HG02885 (cell line): Measurements from ENCODE around the gene POLDIP3.

Experiments
- ATAC-seq: cut with Tn5 transposase; IDR thresholded peaks from one replicate; pipeline ENCODE4 v1.9.1; 2021; ENCODE audit warnings: mild to moderate bottlenecking; ENCODE audit not compliant: unreplicated experiment, poor library complexity

POLDIP3 gene

GRCh38 chr22:42614312-42615091, at the start of gene POLDIP3:
Gene POLDIP3, minus strand, starts transcription at chr22:42614883. Its CDS starts 26 bp downstream, at chr22:42614857.
- ATAC-seq: peak; percentile 79

DNA sequence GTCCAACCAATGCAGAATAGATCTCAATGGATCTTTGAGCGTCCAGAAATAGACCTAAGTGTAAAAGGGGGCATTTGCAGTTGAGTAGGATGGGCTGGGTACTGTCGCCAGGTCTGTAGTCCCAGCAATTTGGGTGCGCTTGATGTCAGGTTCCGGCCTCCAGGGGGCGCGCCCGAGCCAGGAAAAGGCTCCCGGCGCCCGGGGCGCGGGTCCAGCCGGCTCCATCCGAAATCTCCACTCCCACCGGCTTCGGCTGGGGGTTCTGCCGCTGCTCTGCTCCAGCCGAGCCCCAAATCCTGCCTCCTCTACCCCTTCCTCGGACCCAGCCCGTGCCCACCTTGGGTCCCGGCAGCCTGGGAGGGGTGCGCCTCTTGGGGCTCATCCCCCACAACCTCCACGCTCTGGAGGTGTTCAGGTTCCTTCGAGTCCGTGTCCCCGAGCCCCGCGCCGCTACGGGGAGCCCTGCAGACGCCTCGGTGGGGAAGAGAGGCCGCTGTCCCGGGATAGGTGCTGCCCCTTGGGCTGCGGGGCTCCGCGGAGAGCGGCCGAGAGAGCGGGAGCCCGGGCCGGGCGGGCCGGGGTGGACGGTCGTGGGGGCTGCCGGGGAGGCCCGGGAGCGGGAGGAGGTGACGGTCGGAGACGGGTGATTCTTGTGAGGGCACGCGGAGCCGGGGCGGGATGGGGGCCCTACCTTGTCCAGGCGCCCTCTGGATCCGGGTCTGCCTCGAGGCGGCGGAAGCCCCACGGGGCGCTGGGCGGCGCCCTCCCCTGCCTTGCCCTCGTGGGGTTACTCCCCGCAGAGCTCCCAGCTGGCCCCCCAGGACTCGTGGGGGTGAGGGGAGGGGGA, 47.5 kb upstream of the POLDIP3 start:
- ATAC-seq: no peak

- ATAC-seq: no peak
These were observed 41.9 kb upstream of the POLDIP3 start for GRCh38 chr22:42656578-42656977.

GRCh38 chr22:42655693-42656092, 41.0 kb upstream of the POLDIP3 start:
- no peak for ATAC-seq

- no peak for ATAC-seq
These were observed 39.9 kb upstream of the POLDIP3 start for GRCh38 chr22:42654436-42655073.

DNA sequence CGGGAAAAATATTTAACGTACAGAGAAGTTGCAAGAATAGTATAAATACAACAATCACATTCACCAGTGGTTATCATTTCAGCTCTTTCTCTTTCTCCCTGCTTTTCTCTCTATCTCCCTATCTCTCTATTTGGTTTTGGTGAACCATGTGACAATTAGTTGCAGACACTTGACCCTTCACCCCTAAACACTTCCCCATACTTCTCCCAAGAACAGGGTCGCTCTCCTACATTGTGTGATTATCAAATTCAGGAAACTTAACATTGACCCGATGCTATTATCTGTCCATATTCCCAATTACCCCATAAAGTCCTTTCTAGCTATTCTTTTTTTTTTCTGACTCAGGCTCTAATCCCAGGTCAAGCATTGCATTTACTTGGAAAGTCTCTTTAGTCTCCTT, 39.3 kb upstream of the POLDIP3 start:
- ATAC-seq: no peak

- ATAC-seq: no peak
These were observed 36.5 kb upstream of the POLDIP3 start for GRCh38 chr22:42651134-42651533.

DNA sequence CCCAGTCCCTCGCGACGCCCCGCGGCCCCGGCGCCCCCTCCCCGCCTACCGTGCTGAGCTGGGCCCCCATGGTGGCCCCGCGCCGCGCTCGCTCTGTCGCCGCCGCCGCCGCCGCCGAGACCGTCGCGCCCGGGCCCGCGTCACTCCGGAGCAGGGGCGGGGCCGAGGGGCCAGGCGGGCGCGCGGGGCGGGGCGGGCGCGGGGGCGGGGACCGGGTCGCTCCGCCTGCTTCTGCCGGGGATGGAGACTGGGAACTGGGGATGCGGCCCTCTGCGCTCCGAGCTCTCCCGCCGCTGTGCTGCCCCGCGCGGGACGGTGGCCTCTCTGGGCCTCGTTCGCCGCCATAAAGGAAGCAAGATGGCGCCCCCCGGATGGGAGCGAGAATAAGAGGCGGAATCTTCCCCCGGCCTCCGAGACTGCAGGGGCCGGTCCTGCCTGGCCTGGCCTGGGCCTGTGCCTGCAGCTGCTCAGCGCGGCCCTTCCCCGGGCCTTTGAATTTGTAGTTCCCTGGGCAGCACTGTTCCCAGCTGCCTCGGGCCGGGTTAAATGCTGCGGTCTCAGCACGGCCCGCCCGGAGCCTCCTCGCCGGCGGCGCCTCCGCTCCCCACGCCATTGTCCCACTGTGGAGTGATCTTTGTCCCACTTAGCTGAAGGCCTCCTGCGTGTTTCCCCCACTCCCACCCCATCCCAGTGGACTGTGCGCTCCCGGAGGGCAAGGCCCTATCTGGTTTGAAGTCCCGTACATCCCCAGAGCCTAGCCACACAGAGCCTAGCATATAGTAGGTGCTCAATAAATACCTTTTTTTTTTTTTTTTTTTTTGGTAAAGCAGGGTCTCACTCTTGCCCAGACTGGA, 34.8 kb upstream of the POLDIP3 start, which contains the start of gene CYB5R3:
Gene CYB5R3 (minus strand): TSS at position 147 of the 854 bp plus-strand sequence. CDS start 77 bp downstream, at position 70.
- ATAC-seq: peak; percentile 76

- peak; percentile 57 for ATAC-seq
These were observed 33.9 kb upstream of the POLDIP3 start for GRCh38 chr22:42648368-42649245.

DNA sequence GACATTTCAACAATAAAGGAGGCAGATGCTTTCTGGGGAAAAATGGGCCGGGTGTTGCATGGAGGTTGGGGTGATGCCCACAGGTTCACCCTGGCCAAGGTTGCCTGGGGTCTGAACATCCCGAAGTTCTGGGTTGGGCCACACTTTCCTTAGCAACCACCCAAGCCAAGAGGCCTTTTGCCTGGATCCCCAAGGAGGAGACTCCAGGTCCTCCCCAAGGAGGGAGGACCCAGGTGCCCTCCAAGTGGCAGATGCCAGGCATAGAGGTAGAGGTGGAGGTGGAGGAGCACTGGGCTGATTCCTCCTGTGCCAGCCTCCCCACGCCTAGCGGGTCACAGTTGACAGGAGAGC, 33.3 kb upstream of the POLDIP3 start:
- ATAC-seq: no peak

- no peak for ATAC-seq
These were observed 32.2 kb upstream of the POLDIP3 start for GRCh38 chr22:42646569-42647525.

- no peak for ATAC-seq
These were observed 31.4 kb upstream of the POLDIP3 start for GRCh38 chr22:42645938-42646568.

DNA sequence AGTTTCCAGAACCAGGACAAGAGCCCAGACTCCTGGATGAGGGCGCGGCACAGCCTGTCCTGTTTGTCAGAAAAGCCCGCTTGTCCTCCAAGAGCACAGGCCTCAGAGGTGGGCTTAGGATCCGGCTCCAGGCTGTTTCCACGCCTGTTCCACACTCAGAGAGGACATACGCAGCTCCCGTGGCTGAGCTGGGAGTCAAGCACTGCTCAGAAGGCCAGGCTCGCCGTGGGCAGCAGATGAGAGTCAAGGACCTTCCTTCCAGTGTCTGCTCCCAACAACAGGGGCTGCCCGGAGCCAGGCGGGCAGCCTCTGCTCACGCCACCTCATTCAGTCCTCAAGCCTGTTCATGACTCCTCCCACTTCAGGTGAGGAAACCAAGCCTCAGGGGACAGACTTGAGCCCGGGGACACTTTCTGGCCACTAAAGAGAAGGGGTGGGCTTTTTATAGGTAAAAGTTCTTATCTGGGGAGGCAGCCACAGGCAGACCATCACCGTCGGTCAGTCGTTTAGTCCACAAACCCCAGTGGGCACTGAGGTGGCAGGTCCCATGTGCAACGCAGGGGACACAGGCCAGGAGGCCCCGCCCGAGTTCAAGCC, 30.8 kb upstream of the POLDIP3 start:
- ATAC-seq: no peak

- ATAC-seq: no peak
These were observed 30.0 kb upstream of the POLDIP3 start for GRCh38 chr22:42644422-42645340.

- ATAC-seq: no peak
These were observed 29.1 kb upstream of the POLDIP3 start for GRCh38 chr22:42643634-42644421.
